ENCODE results near the gene TCEAL3. TPM values are rescaled to one million over a fixed set of nuclear protein-coding genes. Genes with fewer than 3 reads are reported as not detected.

TCEAL3 gene, protein sequence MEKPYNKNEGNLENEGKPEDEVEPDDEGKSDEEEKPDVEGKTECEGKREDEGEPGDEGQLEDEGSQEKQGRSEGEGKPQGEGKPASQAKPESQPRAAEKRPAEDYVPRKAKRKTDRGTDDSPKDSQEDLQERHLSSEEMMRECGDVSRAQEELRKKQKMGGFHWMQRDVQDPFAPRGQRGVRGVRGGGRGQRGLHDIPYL
- total RNA-seq, result 14.9 and 19.9 TPM in 2 replicates

DNA sequence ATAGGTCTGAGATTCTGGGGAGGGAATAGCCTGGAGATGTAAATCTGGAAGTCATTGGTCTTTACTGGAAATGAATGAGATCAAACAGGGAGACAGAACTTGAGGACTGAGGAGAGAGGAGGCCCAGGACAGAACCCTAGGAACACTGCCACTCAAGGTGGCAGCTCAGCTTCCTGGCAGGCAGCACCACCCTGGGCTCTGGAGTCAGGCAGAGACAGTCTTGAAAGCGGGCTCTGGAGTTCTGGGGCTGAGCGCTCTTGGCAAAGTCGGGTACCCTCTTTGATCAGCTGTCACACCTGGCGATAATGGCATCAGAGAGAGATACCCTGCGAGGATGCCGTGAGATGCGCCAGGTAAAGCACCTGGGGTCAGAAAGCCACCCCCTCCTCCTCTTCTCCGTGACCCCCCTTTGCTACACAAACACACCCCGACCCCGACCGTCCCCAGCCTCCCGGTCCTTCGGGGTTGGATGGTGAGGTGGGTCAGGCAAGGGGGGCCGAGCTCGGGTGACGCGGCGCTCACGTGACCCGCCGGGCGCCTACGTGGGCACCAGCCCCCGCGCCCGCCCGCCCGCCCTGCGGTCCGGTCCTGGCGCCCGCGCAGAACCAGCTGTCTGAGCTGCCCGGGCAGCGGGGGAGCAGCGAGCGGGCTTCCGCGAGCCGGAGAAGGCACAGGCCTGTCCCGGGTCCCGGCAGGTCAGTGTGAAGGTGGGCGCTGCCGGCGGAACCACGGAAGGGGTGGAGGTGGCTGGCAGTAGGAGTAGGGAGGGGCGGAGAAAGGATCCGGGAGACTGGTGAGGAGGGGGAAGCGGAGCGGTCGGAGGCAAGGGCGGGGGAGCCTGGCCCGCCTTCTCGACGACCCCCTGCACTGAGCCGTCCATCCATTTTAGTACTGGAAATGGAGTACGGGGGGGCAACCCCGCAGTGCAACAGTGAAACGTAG is at the start of gene TCEAL3:
Gene TCEAL3 (plus strand): TSS at position 600 of the 942 bp plus-strand sequence. CDS start 1,102 bp downstream, outside the sequence.

DNA sequence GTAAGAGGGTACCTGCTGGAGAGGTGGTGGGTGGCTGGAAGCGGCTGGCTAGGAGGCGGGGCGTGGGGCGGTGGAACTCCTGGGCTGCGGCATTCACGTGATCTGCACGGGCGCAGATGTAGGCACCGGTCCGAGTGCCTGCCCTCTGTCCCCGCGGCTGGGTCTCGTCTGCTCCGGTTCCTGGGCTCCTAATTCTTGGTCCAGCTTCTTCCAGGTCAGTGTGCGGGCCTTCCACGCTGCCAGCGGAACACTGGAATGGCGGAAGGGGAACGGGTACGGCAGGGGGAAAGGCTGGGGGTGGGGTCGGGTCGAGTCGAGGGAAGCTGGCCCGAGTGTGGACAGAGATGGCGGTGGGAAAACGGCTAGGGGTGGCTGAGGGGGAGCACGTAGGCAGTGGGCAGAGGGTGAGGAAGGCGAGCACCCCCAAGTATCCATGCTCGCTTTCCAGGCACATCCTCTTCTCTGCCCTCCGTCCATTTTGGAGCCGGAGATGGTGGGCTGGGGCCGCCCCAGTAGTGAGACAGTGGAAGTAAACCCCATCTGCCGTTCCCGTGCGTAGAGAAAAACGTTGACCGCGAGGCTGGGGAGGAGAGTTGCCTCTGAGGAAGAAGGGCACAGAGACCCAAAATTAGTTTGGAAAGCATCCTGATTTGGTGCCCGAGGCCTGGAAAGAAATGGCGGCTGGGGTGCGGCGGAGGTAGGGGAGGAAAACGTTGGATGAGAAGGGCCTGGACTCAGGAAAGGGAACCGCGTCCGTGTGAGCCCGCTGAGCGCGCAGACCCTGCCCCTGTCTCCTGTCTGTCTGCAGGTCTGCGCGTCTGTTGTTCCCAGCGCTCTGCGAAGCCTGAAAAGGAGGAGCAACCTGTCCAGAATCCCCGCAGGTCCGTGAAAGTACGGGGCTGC is 22.1 kb upstream of the TCEAL3 start, which contains the start of gene TCEAL4:
Gene TCEAL4 (plus strand): TSS at position 105 of the 903 bp plus-strand sequence. CDS start 1,161 bp downstream, outside the sequence.

GRCh38 chrX:103628386-103629317 is 20.9 kb downstream of the TCEAL3 start, which contains the start of gene TCEAL1:
TCEAL1 (plus strand) TSS chrX:103628975; CDS start chrX:103629917, 942 bp downstream.

Other genes starting within 250 kb of the TCEAL3 start
- 284 and 308 TPM in 2 replicates for gene BEX3, start 231.4 kb upstream of the TCEAL3 start, total RNA-seq
- 0.19 and 0.28 TPM in 2 replicates for gene RAB40A, start 88.5 kb upstream of the TCEAL3 start, total RNA-seq
- 40.6 and 58.9 TPM in 2 replicates for gene TCEAL4, start 22.4 kb upstream of the TCEAL3 start, total RNA-seq
- 16.9 and 28.5 TPM in 2 replicates for gene TCEAL1, start 21.0 kb downstream of the TCEAL3 start, total RNA-seq
- gene MORF4L2, start 78.7 kb downstream of the TCEAL3 start, total RNA-seq, result 1,079 and 1,122 TPM in 2 replicates
- not detected in 2 replicates for gene TMEM31, start 102.9 kb downstream of the TCEAL3 start, total RNA-seq
- under 0.01 and 0.28 TPM in 2 replicates for gene PLP1, start 168.9 kb downstream of the TCEAL3 start, total RNA-seq
- gene RAB9B, start 224.3 kb downstream of the TCEAL3 start, total RNA-seq, result 0.96 and 2.0 TPM in 2 replicates